MCF 10A (cell line): ENCODE data around the gene MT1HL1. TPM values are rescaled to one million over a fixed set of nuclear protein-coding genes. Genes with fewer than 3 reads are reported as not detected.

Experiments used
- BruUV-seq: library from RNA; stranded (reverse); fragments of 400-500 nt; replicated peaks from 2 replicates; lab custom pipeline; 2021; lab: Mats Ljungman, UMichigan
- CTCF ChIA-PET: fragments of 300-600 bp; sonication (Branson Sonifier 250); formaldehyde crosslinking; extraction: SDS; loops from one replicate; lab custom pipeline; 2021; ENCODE audit warnings: antibody characterized with exemption, inconsistent platforms; lab: Yijun Ruan, JAX
- POLR2A ChIA-PET: fragments of 300-600, 350-650 bp; sonication (Branson Sonifier 250); formaldehyde crosslinking; extraction: SDS; loops from one replicate; lab custom pipeline; 2020; ENCODE audit warnings: antibody characterized with exemption, inconsistent platforms; lab: Yijun Ruan, JAX
- DNase-seq: peaks from one replicate; pipeline ENCODE4 v3.0.0-alpha.2; 2018; ENCODE audit not compliant: unreplicated experiment
- H3K27ac Mint-ChIP-seq: one replicate; pipeline ENCODE4 v1.8.0; 2022; ENCODE audit warnings: mild to moderate bottlenecking, low read depth, mixed read lengths; ENCODE audit not compliant: unreplicated experiment
- H3K27me3 Mint-ChIP-seq: one replicate; pipeline ENCODE4 v1.8.0; 2022; ENCODE audit warnings: mixed read lengths; ENCODE audit not compliant: insufficient read depth, unreplicated experiment
- H3K36me3 Mint-ChIP-seq: one replicate; pipeline ENCODE4 v1.8.0; 2022; ENCODE audit warnings: mild to moderate bottlenecking, moderate library complexity, mixed read lengths; ENCODE audit not compliant: insufficient read depth, unreplicated experiment
- H3K4me1 Mint-ChIP-seq: one replicate; pipeline ENCODE4 v1.8.0; 2022; ENCODE audit warnings: mixed read lengths; ENCODE audit not compliant: insufficient read depth, unreplicated experiment
- H3K4me3 Mint-ChIP-seq: one replicate; pipeline ENCODE4 v1.8.0; 2022; ENCODE audit warnings: mild to moderate bottlenecking, moderate library complexity, mixed read lengths; ENCODE audit not compliant: unreplicated experiment
- H3K9me3 Mint-ChIP-seq: one replicate; pipeline ENCODE4 v1.8.0; 2022; ENCODE audit warnings: mixed read lengths; ENCODE audit not compliant: unreplicated experiment
- intact Hi-C: fragments of 100-400 bp; cut with micrococcal nuclease; formaldehyde crosslinking; loops from 2 replicates; pipeline ENCODE4 v1.14.1; 2022
- total RNA-seq: library from RNA; stranded (reverse); gene quantifications from 2 replicates; pipeline ENCODE4 v1.2.3, GENCODE V29; 2022
- TF ChIP-seq, protein P1 (sequence below): fragments of 200-600 bp; IDR thresholded peaks from one replicate; pipeline ENCODE4 v1.8.0; 2022; ENCODE audit warnings: antibody characterized with exemption, mild to moderate bottlenecking; ENCODE audit not compliant: unreplicated experiment

The MT1HL1 gene
- total RNA-seq, 1 experiment from 2014 or later: not detected

DNA sequence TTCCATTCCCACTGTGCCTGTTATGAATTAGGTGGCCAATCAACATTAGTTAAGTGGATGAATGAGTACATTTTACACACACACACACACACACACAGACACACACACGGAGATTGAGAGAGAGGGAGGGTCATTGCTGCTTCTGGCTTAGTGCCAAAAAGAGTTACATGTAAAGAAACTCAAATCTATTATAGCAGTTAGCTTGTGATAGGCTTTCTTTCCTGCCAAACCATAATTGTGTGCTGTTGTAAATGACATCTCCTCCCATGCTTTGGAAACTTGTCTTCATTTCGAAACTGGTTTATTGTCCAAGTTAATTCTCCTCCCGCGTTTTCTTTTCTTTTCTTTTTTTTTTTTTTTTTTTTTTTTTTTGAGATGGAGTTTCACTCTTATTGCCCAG, 1.4 kb upstream of the MT1HL1 start:
- no peaks in the 10 kb centered on the region for H3K9me3 Mint-ChIP-seq
- DNase-seq: peak; percentile 20
- TF ChIP-seq, protein P1, sequence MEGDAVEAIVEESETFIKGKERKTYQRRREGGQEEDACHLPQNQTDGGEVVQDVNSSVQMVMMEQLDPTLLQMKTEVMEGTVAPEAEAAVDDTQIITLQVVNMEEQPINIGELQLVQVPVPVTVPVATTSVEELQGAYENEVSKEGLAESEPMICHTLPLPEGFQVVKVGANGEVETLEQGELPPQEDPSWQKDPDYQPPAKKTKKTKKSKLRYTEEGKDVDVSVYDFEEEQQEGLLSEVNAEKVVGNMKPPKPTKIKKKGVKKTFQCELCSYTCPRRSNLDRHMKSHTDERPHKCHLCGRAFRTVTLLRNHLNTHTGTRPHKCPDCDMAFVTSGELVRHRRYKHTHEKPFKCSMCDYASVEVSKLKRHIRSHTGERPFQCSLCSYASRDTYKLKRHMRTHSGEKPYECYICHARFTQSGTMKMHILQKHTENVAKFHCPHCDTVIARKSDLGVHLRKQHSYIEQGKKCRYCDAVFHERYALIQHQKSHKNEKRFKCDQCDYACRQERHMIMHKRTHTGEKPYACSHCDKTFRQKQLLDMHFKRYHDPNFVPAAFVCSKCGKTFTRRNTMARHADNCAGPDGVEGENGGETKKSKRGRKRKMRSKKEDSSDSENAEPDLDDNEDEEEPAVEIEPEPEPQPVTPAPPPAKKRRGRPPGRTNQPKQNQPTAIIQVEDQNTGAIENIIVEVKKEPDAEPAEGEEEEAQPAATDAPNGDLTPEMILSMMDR: no peak
- no peaks in the 10 kb centered on the region for H3K4me1 Mint-ChIP-seq
- peaks cover 38% of the 10 kb centered on the region for H3K27me3 Mint-ChIP-seq
- intact Hi-C loops: no loop called here
- H3K4me3 Mint-ChIP-seq: no peak overlapping the region
- no TSS peak for BruUV-seq
- CTCF ChIA-PET: interaction anchor here (0.6 to 1.0 kb wide), 3 partner anchors 17 to 349 kb away, joined by 3 to 6 read pairs (median 5); no protein-coding TSS in a partner anchor
- H3K27ac Mint-ChIP-seq: no peak overlapping the region
- POLR2A ChIA-PET: interaction anchor here (0.5 to 0.7 kb wide), 2 partner anchors 13 to 66 kb away, joined by 3 read pairs; no protein-coding TSS in a partner anchor
- no peaks in the 10 kb centered on the region for H3K36me3 Mint-ChIP-seq

DNA sequence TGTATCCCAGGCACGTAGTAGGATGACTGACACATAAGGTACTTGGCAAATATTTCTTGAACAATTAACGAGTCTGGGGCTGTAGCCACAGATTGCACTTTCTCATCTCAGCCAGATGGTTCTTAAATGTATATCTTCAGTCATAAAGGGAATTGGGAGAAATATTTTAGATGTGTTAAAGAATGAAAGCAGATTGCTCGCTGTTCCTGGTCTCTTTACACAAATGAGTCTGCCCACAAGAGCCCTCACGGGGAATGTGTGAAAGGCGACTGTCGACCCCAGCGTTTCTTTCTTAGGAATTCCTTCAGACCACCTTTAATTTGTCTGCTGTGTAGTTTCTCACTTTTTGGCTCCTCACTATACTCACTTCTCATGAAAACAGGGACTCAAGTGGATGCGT, 725 bp downstream of the MT1HL1 start:
- POLR2A ChIA-PET: interaction anchor here (1.0 kb wide), 1 partner anchor 151 kb away, joined by 3 read pairs; no protein-coding TSS in a partner anchor
- Mint-ChIP-seq H3K27ac (no peak overlapping the region), H3K4me3 (no peak overlapping the region), H3K4me1 (no peaks in the 10 kb centered on the region), H3K9me3 (no peaks in the 10 kb centered on the region), H3K36me3 (no peaks in the 10 kb centered on the region), H3K27me3 (peaks cover 51% of the 10 kb centered on the region)
- TF ChIP-seq, protein P1: no peak
- intact Hi-C loops: no loop called here
- BruUV-seq: no TSS peak
- CTCF ChIA-PET: no interaction called here
- DNase-seq: no peak

DNA sequence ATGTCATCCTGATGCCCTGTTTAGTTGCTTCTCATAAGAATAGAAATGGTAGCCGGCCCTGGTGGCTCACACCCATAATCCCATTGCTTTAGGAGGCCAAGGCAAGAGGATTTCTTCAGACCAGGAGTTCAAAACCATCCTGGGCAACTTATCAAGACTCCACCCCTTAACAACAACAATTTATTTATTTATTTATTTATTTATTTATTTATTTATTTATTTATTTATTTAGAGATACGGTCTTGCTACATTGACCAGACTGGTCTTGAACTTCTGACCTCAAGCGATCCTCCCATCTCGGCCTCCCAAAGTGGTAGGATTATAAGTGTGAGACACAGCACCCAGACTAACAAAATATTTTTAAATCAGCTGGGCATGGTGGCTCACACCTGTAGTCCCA, 4.0 kb downstream of the MT1HL1 start:
- H3K36me3 Mint-ChIP-seq: no peaks in the 10 kb centered on the region
- no peak overlapping the region for H3K4me3 Mint-ChIP-seq
- no peaks in the 10 kb centered on the region for H3K9me3 Mint-ChIP-seq
- intact Hi-C loops: no loop called here
- TF ChIP-seq, protein P1: no peak
- no peak for DNase-seq
- no peak overlapping the region for H3K27ac Mint-ChIP-seq
- ChIA-PET CTCF (interaction anchor here (0.5 kb wide), 2 partner anchors 12 to 752 kb away, joined by 3 to 4 read pairs; no protein-coding TSS in a partner anchor), POLR2A (no interaction called here)
- no TSS peak for BruUV-seq
- no peaks in the 10 kb centered on the region for H3K4me1 Mint-ChIP-seq
- peaks cover 57% of the 10 kb centered on the region for H3K27me3 Mint-ChIP-seq

DNA sequence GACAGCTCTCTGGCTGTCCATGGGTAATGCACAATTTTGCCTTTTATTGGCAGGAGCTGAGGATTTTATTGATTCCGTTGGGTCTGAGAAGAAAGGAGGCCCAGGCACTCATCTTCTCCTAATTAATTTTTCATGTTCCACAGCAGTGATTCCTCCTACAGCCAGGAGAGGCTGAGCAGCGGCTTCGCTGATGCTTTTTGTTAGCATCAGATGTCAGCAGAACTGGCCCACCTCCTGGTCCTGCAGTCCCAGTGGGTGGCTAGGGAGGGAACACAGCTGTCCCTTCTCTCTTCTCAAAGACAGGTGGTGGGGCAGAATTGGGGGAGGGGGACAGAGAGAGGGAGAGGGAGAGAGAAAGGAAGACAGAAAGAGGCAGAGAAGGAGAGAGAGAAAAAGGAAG, 5.7 kb downstream of the MT1HL1 start:
- H3K27ac Mint-ChIP-seq: no peak overlapping the region
- no peaks in the 10 kb centered on the region for H3K36me3 Mint-ChIP-seq
- no peak overlapping the region for H3K4me3 Mint-ChIP-seq
- no TSS peak for BruUV-seq
- ChIA-PET CTCF (no interaction called here), POLR2A (no interaction called here)
- H3K27me3 Mint-ChIP-seq: peaks cover 47% of the 10 kb centered on the region
- no peaks in the 10 kb centered on the region for H3K9me3 Mint-ChIP-seq
- TF ChIP-seq, protein P1: no peak
- intact Hi-C loops: no loop called here
- no peak for DNase-seq
- no peaks in the 10 kb centered on the region for H3K4me1 Mint-ChIP-seq
